Psoas muscle (tissue), 8 donors: ENCODE data around the gene CNGA2. TPM values are rescaled to one million over a fixed set of nuclear protein-coding genes. Genes with fewer than 3 reads are reported as not detected.

Experiments used
- ATAC-seq, 4 donors: fragments of 200-7000 bp; cut with Tn5 transposase; one replicate each; pipeline ENCODE4 v1.9.1; 2020; ENCODE audit warnings: moderate library complexity in 3 of 4, mild to moderate bottlenecking in 2 of 4
- DNase-seq, 2 donors: peaks; one replicate each; pipeline ENCODE4 v3.0.0-alpha.2; 2020
- H3K27ac ChIP-seq: fragments of 200-600 bp; one replicate; pipeline ENCODE4 v1.8.0; 2022
- H3K27me3 ChIP-seq, 3 donors: fragments of 200-600 bp in 1 of 3; one replicate each; pipeline versions ENCODE4 v1.6.1 to v1.8.0; 2013 to 2022; ENCODE audit warnings: low read length in 2 of 3, mild to moderate bottlenecking in 2 of 3, moderate library complexity in 1 of 3; ENCODE audit not compliant: insufficient read depth in 3 of 3
- H3K36me3 ChIP-seq, 2 donors: fragments of 200-600 bp in 1 of 2; one replicate each; pipeline versions ENCODE4 v1.6.1 to v1.8.0; 2013 to 2022; ENCODE audit warnings: low read depth in 1 of 2, mild to moderate bottlenecking in 1 of 2, moderate library complexity in 1 of 2; ENCODE audit not compliant: insufficient read depth in 1 of 2
- H3K4me1 ChIP-seq: fragments of 200-600 bp; one replicate; pipeline ENCODE4 v1.8.0; 2022
- H3K4me3 ChIP-seq: fragments of 200-600 bp; one replicate; pipeline ENCODE4 v1.8.0; 2022; ENCODE audit warnings: mild to moderate bottlenecking
- H3K9me3 ChIP-seq: fragments of 200-600 bp; one replicate; pipeline ENCODE4 v1.8.0; 2022
- CTCF ChIP-seq: fragments of 200-600 bp; IDR thresholded peaks from one replicate; pipeline ENCODE4 v1.8.0; 2022; ENCODE audit warnings: antibody characterized with exemption
- WGBS, 3 donors: extraction: QIAGEN DNeasy Blood & Tissue Kit; methylation state at CpG; one replicate each; pipeline versions ENCODE4 v1.1.6 to v1.1.7; 2013; 5-methylcytosine and 5-hydroxymethylcytosine counted together
- intact Hi-C, 2 donors: fragments of 100-400 bp; cut with DNase I; formaldehyde crosslinking; loops; one replicate each; pipeline versions ENCODE4 v1.11.0 to v1.14.2; 2022
- polyA plus RNA-seq, 3 donors: library from polyadenylated mRNA; stranded (reverse); fragments of 200-250 nt; gene quantifications; one replicate each; pipeline ENCODE4 v1.2.3, GENCODE V29; 2013
- total RNA-seq, 4 donors: library from RNA; stranded (reverse); fragmentation: NEBNext Ultra II Directional in 2 of 4; extraction: Animal tissue kit (Norgen Biotek cat#: 25700) in 2 of 4; gene quantifications; one replicate each; pipeline versions ENCODE4 v1.2.1 to v1.2.4, GENCODE V29; 2021 to 2023
- donor health status: healthy with polysubstance abuse.
- donor health status: DM: no; HTN: no; CAD: no; lungs with moderate emphysema.
- donor health status: Bipolar disorder and iron deficiency.
- donor health status: healthy.
- donor health status: DM: yes; HTN: yes; CAD: no.
- donor health status: DM: no; HTN: no; CAD: no.
- donor health status: DM: no; HTN: no; CAD: no.
- donor health status: DM: yes; HTN: yes; CAD: no.

The CNGA2 gene
- total and polyA plus RNA-seq, 7 donors: not detected

GRCh38 chrX:151789179-151789800 lies 54.7 kb downstream of the CNGA2 start:
- Histone ChIP-seq H3K36me3 (no peaks in the 10 kb centered on the region), H3K27ac (no peak overlapping the region), H3K27me3 (no peaks in the 10 kb centered on the region), H3K4me1 (no peaks in the 10 kb centered on the region), H3K9me3 (no peaks in the 10 kb centered on the region), H3K4me3 (no peak overlapping the region)
- no peak for TF ChIP-seq CTCF
- 25 to 42% (median 29%) methylated on average over 6 of the region's 6 CpGs for WGBS, 3 donors
- peak; percentile 71 to 77 for DNase-seq
- peak; percentile 58 to 78 (median 68) for ATAC-seq
- intact Hi-C loops: no loop called here

- Histone ChIP-seq H3K36me3 (no peaks in the 10 kb centered on the region), H3K27ac (no peak overlapping the region), H3K9me3 (no peaks in the 10 kb centered on the region), H3K27me3 (no peaks in the 10 kb centered on the region), H3K4me3 (no peak overlapping the region), H3K4me1 (no peaks in the 10 kb centered on the region)
- DNase-seq (no peak), ATAC-seq (no peak)
- no peak for TF ChIP-seq CTCF
- intact Hi-C loops: no loop called here
- 25 to 42% (median 29%) methylated on average over 3 of the region's 3 CpGs for WGBS, 3 donors
Observed at GRCh38 chrX:151790481-151791160, 56.1 kb downstream of the CNGA2 start.

- ATAC-seq: no peak
- no peak for TF ChIP-seq CTCF
- Histone ChIP-seq H3K4me1 (no peaks in the 10 kb centered on the region), H3K27me3 (no peaks in the 10 kb centered on the region), H3K36me3 (no peaks in the 10 kb centered on the region), H3K4me3 (no peak overlapping the region), H3K9me3 (no peaks in the 10 kb centered on the region), H3K27ac (no peak overlapping the region)
- no peak for DNase-seq
- 78 to 87% (median 85%) methylated on average over 3 of the region's 3 CpGs for WGBS, 3 donors
- intact Hi-C loops: no loop called here
Observed at GRCh38 chrX:151791961-151792360, 57.4 kb downstream of the CNGA2 start.

- Histone ChIP-seq H3K27me3 (no peaks in the 10 kb centered on the region), H3K9me3 (no peaks in the 10 kb centered on the region), H3K27ac (no peak overlapping the region), H3K4me1 (no peaks in the 10 kb centered on the region), H3K4me3 (no peak overlapping the region), H3K36me3 (no peaks in the 10 kb centered on the region)
- intact Hi-C loops: no loop called here
- TF ChIP-seq CTCF: no peak
- no peak for ATAC-seq
- 71 to 99% (median 98%) methylated on average over 5 of the region's 5 CpGs for WGBS, 3 donors
- no peak for DNase-seq
Observed at GRCh38 chrX:151792505-151792904, 58.0 kb downstream of the CNGA2 start.
